Cortex of kidney (tissue), 1 donor: ENCODE measurements around the gene POFUT2.

Source experiments
- DNase-seq: peaks from one replicate; lab custom pipeline; 2025; lab: John Stamatoyannopoulos, UW

POFUT2 gene

DNA sequence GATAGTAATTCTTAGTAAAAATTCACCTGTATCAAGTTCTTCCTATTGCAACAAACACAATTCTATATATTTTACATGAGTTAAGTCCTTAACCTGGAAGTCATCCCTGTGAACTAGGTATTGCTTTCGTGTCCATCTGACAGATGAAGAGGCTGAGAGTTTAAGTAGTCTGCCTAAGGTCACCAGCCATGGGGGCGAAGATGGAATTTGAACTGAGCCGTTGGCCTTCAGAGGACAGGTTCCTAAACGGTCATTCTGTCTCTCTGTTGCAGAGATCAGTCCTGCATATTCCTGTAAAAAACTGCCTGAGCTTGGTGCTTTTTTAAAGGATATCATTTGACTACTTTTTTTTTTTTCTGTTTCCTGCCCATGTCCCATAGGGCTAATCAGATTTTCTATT lies 10.2 kb upstream of the POFUT2 start:
- DNase-seq = no peak

DNA sequence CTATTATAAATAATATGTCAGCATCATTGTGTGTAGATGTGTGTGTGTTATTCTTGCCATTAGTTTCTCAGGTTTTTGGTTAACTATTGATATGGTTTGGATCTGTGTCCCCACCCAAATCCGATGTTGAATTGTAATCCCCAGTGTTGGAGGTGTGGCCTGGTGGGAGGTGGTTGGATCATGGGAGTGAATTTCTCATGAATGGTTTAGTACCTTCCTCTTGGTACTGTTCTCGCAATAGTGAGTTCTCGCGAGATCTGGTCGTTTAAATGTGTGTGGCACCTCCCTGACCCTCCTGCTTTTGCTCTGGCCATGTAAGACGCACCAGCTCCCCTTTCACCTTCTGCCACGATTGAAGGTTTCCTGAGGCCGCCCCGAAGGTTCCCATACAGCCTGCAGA lies 9.6 kb upstream of the POFUT2 start:
- DNase-seq = no peak

DNA sequence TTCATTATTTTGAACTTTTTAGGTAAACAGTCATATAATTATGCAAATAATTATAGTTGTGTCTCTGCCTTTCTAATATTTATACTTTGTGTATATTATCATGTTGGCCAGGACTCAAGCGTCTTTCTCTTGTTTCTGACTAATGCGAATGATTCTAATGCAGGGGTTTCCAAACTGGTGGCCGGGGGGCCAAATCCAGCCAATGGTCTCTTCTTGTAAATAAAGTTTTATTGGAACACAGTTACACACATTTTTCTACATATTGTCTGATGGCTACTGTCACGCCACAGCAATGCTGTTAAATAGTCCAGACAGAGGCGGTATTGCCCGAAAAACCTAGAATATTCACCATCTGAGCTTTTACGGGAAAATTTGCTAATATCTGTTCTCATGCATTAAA lies 8.9 kb upstream of the POFUT2 start:
- DNase-seq = no peak

DNA sequence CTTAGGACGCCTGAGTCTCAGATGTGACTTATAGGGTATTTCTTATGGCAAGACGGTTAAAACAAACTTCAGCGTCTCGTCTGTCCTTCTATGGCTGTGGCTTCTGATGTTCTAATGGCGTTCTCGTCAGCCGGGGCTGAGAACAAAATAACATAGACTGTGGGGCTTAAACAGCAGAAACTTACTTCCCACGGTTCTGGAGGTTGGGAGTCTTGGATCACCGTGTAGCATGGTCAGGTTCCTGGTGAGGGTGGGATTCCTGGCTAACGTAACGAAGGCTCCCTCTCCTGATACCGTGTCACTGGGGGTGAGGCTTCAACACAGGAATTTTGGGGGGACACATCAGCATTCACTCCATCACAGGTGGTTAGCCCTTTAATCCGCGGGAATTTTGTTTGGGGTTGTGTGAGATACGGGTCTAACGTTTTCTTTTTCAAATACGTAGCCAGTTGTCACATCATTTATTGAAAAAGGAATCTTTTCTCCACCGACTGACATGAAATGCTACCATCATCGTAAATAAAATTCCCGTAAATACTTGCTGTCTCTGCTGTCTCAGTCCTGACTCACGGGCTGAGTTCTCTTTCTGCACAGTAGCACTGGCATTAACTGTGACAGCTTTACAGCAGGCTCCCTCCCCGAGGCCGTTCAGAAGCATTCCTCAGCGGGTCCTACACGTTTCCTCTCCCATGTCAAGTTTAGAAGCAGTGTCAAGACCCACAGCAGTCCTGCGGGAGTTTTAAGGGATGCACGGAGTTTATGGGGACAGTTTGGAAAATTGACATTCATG lies 8.1 kb upstream of the POFUT2 start:
- no peak for DNase-seq

DNA sequence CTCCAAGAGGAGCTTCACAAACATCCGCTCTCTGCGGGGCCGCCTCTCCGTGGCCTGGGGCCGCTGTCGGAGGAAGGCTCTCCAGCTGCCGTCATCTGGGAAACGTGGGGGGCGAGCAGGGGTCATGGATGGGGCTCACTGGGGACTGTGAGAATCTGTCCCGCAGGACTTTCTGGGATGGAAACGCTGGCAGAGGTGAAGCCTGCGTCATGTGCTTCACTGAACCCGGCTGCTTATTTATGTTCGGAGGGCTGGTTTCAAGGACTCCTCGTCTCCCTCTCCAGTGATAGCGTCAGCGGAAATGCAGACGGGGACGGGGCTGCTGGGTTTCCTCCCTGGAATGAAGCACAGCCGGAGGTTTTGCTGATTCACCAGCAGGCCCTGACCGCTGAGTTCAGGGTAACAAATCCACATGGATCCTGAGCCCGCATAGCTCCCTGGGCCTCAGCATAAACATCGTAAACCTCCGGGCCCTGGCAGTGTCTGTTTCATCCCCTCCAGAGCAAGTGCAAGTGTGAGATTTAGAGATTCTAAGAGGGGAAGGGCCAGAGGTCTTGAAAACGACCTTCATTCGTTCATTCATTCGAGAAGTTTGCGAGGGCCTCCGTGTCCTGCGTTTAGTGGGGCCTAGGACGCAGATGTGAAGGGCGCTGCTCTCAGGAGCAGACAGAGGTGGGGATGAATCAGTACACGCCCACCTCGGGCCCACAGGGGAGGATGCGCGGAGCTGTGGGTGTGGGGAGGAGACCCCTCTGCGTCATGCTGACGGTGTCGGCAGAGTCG lies 7.0 kb upstream of the POFUT2 start:
- DNase-seq = no peak

DNA sequence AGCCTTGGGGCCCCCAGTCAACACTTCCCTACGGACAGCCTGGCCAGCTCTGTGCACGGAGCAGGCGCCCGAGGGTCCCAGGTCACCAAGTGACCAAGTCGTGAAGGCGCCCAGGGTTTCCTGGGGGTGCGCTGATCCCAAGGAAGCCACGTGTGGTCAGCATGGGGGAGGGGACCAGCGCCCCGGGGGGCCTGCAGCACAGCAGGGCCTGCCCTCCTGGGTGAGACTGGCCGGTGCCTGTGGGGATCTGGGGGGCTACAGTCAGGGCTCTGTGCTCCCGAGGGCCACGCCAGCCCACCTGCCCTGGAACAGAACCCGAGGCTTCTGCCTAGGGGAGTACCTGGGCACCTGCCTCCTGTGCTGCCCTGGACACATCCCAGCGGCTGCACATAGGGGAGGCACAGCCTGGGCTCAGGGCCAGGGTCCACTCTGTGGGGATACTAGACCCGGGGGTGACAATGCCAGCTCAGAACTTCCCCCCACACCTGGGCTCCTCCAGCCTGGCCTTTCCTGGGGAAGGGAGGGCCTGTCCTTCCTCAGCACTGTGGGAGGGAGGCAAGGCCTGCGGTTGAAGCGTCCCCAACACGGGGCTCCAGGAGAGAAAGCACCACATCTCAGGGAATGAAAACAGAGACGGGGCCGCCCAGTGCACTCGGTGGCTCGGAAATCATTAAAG lies 6.2 kb upstream of the POFUT2 start:
- DNase-seq = no peak

DNA sequence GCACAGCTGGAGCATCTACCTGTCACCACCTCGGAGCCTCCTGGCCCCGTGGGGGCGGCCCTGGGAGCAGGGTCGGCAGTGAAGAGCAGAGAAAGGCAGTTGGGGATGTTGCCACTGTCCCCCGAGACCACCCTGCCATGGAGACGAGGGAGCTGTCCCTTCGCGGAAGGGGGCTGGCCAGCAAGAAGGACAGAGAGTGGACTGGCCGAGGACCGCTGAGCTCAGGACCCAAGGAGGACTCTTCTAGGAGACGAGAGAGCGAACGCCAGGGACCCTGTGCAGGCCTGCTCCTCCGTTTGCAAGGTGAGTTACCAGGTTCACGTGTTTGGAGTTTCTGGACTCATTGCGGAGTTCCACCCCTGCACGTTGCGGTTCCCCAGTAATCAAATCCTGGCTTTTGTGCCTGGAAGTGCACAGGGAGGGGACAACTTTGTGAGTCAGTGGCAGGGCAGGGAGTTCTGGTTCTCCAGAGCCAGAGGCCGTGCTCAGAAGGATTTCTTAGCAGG lies 5.6 kb upstream of the POFUT2 start:
- no peak for DNase-seq

DNA sequence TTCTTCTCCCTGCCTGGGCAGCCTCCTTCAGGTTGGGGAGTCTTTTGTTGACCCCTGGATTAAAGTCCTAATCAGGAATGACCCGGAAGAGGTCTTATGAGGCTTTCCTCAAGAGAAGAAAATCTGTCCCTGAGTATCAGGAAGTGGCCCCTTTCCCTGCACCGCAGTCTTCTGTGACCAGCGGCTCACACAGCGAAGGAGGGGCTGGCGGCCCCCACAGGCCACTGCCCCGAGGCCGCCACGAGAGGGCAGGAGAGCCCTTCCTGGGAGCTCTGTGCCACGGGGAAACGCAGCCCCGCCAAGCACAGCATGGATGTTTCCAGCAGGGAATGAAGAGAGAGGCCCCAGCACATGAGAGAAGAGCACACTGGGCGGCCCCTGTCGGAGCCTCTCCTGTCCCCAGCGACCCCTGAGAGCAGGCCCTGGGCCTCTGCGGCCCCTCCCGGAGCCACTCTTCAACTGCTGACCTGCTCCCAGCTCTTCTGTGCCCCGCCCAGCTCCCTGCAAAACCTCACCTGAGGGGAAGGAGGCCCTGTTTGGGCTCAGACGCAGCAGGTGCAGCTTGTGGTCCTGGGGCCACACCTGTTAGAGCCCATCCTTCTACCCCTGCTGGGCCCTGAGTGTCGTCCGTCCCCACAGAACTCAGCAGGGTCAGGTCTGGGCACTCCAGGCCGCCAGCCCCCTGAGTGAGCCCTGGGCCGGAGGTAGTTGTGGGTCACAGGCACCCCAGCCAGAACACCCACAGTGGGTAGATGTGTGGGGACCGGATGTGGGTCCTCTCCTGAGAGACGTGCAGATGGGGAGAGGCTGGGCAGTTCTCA lies 4.9 kb upstream of the POFUT2 start:
- DNase-seq = no peak

DNA sequence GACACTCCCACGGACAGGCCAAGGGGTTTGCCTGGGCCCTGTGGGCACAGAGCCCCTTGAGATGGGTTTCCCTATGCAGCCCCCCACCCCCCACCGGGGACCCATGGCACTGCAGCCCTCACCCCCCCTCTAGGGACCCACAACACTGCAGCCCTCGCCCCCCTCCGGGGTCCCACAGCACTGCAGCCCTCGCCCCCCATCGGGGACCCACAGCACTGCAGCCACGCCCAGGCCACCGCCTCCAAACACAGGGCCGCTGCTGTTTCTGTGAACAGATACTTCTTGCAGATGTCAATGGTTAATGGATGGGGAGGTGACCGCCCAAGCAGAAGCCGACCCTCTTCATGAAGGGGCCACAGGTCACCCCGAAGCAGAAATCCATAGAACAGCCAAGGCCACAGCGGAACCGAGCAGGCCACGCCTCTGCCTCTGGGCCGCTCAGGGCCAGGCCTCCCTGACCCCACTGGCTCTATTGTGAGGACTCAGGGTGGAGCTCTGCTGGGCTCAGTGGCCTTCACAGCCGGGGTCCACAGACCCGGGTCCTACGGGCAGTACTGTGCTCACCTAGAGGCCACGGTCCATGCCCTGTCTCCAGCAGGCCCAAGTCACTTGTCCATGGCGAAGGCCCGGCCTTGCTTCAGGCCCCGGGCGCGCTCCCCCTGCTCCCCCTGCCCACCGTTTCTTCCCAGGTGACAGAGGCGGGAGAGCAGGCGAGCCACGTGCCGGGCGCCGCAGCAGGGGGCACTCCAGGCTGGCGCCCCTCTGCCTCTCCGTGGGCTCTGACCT lies 4.1 kb upstream of the POFUT2 start:
- no peak for DNase-seq

DNA sequence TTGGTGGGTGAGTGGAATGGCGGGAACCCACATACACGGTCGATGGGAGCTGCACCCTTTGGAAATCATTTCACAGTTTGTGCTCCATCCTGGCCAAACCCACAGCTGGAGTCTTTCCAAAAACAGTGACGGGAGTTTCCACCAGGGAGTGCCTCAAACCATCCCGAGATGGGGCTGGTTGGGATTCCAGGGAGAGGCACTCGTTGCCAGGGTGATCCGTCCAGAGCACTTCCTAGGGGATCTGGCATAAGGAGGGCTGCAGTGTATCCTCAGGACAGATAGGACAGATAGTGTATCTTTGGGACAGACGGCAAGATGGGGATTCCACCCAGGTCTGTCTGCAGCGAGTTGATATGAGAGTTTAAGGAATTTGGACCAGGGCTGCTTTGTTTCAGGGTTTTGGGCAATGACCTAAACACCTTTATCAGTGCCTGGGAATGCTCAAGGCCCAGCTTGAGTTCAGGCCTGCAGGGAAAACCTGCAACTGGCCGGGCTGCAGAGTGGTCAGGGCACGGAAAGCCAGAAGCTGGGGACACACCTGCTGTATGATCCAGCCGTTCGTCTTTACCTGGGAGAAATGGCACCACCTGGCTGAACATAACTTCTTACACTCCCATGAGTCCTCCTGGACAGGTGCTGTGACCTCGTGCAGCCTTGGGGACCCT lies 3.4 kb upstream of the POFUT2 start:
- no peak for DNase-seq

DNA sequence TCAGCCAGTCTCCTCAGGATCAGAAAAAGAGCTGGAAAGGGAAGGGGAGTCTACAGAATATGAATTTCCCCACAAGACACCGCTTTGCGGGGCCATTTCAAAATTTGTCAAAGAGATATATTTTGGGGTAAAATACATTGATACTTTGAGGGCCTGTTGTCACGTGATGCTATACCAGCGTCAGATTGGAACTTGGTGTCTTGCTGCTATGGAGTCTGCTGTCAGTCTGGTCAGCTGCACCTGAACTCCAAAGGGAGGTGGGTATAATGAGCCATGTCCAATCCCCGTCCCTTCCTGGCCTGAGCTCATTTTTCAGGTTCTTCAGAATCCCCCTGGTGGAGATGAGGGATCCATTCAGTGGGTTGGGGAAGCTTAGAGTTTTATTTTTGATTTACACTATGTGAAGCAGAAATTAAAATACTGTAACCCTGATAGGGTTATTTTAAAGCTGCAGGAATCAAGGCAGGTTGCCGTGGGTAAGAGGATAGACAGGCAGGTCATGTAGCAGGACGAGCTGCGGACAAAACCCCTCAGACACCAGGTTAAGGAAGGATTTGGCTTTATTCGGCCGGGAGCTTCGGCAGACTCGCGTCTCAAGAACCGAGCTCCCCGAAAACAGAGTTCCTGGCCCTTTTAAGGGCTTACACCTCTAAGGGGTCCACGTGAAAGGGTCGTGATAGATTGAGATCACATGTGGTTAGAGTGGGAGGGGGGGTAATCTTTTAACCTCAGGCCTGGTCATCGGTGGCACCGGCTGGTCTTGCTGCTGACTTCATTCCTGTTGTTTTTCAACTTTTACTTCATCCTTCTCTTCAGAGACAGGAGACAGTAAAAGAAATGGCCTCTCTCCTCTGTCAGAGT lies 2.2 kb upstream of the POFUT2 start:
- no peak for DNase-seq

DNA sequence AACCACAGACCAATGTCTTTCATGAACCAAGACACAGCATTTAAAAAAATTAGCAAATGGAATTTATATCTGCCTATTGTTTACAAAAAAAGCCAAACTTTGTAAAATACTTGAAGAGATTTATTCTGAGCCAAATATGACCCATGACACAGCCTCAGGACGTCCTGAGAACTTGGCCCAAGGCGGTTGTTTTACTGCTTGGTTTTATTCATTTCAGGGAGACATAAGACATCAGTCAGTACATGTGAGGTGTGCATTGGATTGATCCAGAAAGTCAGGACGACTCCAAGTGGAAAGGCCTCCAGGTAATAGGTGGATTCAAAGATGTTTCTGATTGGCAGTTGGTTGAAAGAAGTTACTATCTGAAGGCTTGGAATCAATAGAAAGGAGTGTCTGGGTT lies 1.4 kb upstream of the POFUT2 start:
- no peak for DNase-seq

DNA sequence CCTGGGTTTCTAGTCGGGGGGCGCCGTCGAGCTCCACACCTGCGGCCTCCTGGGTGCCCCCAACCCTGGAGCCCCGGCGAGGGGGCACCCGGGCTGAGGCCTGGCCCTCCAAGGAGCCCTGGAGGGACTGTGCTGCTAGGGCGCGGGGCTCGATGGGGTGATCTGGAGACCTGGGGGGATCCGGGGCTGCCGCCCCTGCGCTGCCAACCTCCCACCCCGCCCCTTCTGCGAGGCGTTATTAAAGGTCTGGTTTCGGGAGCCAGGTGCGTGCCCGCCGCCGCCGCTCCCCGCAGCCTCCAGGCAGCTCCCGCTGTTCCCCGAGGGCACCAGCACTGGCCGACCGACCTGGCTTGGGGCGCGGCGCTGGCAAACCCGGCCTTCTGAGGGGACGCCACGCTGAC lies 746 bp upstream of the POFUT2 start:
- no peak for DNase-seq

DNA sequence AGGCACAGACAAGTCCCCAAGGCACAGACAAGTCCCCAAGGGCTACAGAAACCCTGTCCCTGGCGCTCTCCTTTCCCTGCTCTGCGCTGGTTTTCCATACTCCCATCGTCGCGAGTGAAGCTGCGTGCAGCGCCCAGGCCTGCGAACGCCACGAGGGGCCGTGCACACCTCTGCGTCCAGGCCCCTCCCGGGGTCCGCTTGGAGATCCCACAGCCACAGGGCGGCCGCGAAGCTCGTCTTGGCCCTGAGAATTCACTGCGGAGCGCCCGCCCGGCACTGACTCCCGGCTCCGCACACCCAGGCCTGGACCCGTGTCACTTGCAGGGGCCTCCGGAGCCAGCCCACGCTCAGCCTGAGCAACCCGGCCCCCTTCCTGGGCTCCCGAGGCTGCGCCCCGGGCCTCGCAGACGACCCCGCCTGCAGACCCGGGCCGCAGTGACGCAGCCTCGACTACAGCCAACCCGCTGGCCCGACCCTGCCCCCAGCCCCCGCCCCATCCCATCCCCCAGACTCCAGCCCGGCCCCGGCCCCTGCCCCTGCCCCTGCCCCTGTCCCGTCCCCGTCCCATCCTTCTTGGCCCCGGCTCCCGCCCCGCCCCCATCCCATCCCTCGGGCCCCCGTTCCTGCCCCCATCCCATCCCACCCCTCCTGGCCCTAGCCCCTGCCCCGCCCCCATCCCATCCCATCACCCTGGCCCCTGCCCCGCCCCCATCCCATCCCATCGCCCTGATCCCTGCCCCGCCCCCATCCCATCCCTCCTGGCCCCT lies 841 bp downstream of the POFUT2 start:
- no peak for DNase-seq

DNA sequence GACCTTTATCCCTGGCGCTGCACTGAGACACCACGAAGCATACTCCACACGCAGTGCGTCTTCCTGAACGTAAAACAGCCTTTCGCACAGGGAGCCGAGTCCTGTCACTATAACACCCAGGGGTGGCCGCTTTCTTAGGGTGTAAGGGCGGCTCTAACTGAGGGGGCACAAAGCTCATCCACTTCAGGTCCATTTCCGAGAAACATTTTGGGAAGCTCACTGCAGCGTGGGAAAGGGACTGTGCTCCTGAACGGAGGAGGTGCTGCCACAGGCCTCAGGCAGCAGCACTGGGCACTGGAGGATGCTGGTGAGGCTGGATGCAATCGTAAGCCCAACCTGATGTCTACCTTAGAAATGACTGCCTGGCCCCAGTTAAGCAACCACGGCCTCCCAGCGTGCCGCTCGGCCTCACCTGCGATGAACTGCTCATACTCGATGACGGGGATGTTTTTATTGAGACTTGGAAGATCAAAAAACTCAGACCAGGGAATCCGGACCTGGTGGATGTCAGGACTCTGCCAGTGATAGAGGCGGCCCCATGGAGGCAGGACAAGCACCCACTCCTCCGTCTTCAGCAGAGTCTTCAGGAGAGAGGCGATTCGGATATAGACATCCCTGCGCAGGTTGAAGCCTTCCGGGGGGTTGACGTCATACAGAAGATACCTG lies 2.3 kb downstream of the POFUT2 start:
- DNase-seq = no peak

DNA sequence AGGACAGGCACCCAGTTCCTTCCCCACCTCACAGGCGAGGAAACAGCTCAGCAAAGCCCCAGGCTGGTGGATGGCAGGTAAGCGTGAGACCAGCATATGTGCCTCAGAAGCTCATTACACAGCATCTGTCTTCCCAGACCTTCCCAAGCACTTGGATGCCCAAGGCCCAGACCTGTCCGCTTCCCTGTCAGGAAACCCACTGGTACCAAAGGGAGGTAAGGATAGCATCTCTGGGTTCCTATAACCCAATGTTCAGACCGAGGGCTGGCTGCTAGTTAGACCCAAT lies 3.3 kb downstream of the POFUT2 start:
- no peak for DNase-seq

DNA sequence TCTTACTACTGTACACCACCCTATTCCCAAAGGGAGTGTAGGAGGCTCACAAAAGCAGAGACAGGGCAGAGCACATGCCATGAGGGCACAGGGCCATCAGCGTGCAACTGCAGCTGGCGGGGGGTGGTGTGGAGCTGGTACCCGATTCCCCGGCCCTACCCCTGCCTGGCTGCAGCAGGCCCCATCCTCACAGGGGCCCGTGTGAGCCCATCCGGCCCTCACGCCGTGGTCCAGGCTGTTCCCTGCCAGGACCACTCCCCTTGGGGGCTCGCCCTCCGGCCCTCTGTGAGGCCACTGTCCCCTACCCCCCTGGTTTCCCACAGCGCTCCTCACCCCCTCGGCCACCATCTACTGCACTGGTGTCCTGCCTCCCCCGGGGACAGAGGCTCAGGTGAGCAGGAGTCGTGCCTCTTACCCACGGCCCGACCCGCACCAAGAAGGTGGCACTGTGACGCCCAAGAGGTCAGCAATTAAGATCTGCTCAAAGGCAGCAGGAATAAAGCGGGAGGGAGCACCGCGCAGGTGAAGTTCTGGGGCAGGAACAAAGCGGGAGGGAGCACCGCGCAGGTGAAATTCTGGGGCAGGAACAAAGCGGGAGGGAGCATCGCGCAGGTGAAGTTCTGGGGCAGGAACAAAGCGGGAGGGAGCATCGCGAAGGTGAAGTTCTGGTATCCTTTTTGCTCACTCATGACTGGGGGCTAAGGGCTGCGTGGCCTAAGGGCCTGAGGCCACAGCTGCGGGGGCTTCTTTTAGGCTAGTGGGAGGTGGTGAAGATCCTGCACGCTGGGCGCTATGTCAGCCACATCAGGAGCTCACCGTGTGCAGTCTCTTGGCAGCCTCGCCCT lies 3.9 kb downstream of the POFUT2 start:
- no peak for DNase-seq
